Measurements from ENCODE around the gene S100A10. TPM values are rescaled to one million over a fixed set of nuclear protein-coding genes. Genes with fewer than 3 reads are reported as not detected.

Gene S100A10
- total and polyA plus RNA-seq, 2 of the 4 experiments (the other 2 are of a cell fraction), result 86.0 to 277 TPM

- Histone ChIP-seq H2BK20ac (ENCODE audit: low read depth, low read length) (no peak overlapping the region), H2BK5ac (ENCODE audit: low read depth, low read length, poor library complexity, severe bottlenecking) (no peak overlapping the region), H2BK15ac (ENCODE audit: low read depth, low read length) (no peak overlapping the region), H4K5ac (ENCODE audit: low read depth, low read length) (no peak overlapping the region), H3K4ac (ENCODE audit: low read depth, low read length) (no peak overlapping the region), H4K20me1 (ENCODE audit: insufficient read depth, low read length) (peaks cover 42% of the 10 kb centered on the region), H3K56ac (ENCODE audit: extremely low read depth, insufficient read depth, low read length) (no peak overlapping the region), H3K27me3 (ENCODE audit: control insufficient read depth, insufficient read depth, low read length) (no peaks in the 10 kb centered on the region), H3K9me1 (ENCODE audit: insufficient read depth, low read length) (peaks cover 17% of the 10 kb centered on the region), H3K9me3 (ENCODE audit: control insufficient read depth, insufficient read depth, low read length) (no peaks in the 10 kb centered on the region), H3K27ac (ENCODE audit: insufficient read depth, low read length) (no peak overlapping the region), H2BK120ac (ENCODE audit: low read depth, low read length) (no peak overlapping the region), H3K4me1 (ENCODE audit: control insufficient read depth, insufficient read depth, low read length) (peaks cover 17% of the 10 kb centered on the region), H2AK5ac (ENCODE audit: low read depth, low read length) (no peak overlapping the region), H2AFZ (replicated peaks; ENCODE audit: low read length, poor library complexity) (no peak overlapping the region), H3K4me3 (ENCODE audit: insufficient read depth, low read depth, low read length) (no peak overlapping the region), H3K79me1 (ENCODE audit: low read depth in 1 of 2, low read length in 2 of 2) (peaks cover 36 to 76% of the 10 kb centered on the region in 2 experiments), H3K18ac (ENCODE audit: low read depth, low read length) (no peak overlapping the region), H3K4me2 (ENCODE audit: low read depth, low read length) (no peak overlapping the region), H3K9ac (ENCODE audit: low read depth, low read length) (no peak overlapping the region), H3K36me3 (ENCODE audit: control insufficient read depth, insufficient read depth, low read length) (peaks cover 33% of the 10 kb centered on the region), H3K14ac (replicated peaks; ENCODE audit: low read depth, low read length) (no peak overlapping the region), H2AK9ac (replicated peaks; ENCODE audit: low read depth, low read length, poor library complexity) (no peak overlapping the region), H3K23ac (ENCODE audit: low read depth, low read length) (no peak overlapping the region), H4K8ac (ENCODE audit: low read depth in 2 of 2, low read length in 2 of 2) (no peak overlapping the region), H4K91ac (ENCODE audit: insufficient read depth, low read depth, low read length) (no peak overlapping the region)
- BruUV-seq (replicated peaks), result no TSS peak
- POLR2A ChIA-PET (ENCODE audit: unreplicated experiment), result no interaction called here
- in situ Hi-C loops (cut with MboI; ENCODE audit: low sequenced_read_pairs), result loop anchor here (25.0 kb wide), 1 partner anchor 673 kb away; no protein-coding TSS in a partner anchor
- DNase-seq (no peak), ATAC-seq (ENCODE audit: low read depth) (no peak)
- CTCF ChIA-PET, result no interaction called here
- TF ChIP-seq CEBPB (IDR thresholded peaks at IDR 0.05; ENCODE audit: low read depth, low read length) (no peak), SMC3 (IDR thresholded peaks at IDR 0.05; ENCODE audit: low read depth, low read length) (no peak), POLR2A (IDR thresholded peaks at IDR 0.05; ENCODE audit: low read depth, low read length) (no peak), RFX5 (IDR thresholded peaks at IDR 0.05; ENCODE audit: low read depth, low read length) (no peak), CHD1 (IDR thresholded peaks at IDR 0.05; ENCODE audit: low read depth, low read length) (no peak), BHLHE40 (IDR thresholded peaks at IDR 0.05; ENCODE audit: low read depth, low read length) (no peak), MAFK (IDR thresholded peaks at IDR 0.05; ENCODE audit: low read depth, low read length) (no peak)
- TF ChIP-seq, protein P1, sequence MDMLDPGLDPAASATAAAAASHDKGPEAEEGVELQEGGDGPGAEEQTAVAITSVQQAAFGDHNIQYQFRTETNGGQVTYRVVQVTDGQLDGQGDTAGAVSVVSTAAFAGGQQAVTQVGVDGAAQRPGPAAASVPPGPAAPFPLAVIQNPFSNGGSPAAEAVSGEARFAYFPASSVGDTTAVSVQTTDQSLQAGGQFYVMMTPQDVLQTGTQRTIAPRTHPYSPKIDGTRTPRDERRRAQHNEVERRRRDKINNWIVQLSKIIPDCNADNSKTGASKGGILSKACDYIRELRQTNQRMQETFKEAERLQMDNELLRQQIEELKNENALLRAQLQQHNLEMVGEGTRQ (IDR thresholded peaks at IDR 0.05; ENCODE audit: low read depth, low read length), result no peak
- WGBS, 2 experiments (ENCODE audit: extremely low coverage in 2 of 2, insufficient read length in 1 of 2), result no CpG with 5 or more reads among the region's 2 CpGs
- dilution Hi-C loops (cut with HindIII; ENCODE audit: low sequenced_read_pairs, unreplicated experiment), result no loop called here
- intact Hi-C loops (cut with micrococcal nuclease), result no loop called here
Measured at GRCh38 chr1:151985270-151985669, 8.4 kb downstream of the S100A10 start.

All from IMR-90 (cell line).